Aorta (tissue), 5 donors: Measurements from ENCODE around the gene HDDC2. TPM values are rescaled to one million over a fixed set of nuclear protein-coding genes. Genes with fewer than 3 reads are reported as not detected.

Experiments used
- ATAC-seq: fragments of 200-7000 bp; cut with Tn5 transposase; one replicate; pipeline ENCODE4 v1.9.1; 2022; ENCODE audit warnings: moderate library complexity; ENCODE audit not compliant: low FRiP score
- DNase-seq, 2 donors: peaks; one replicate each; pipeline ENCODE4 v3.0.0-alpha.2; 2020
- H3K27ac ChIP-seq, 2 donors: one replicate each; pipeline ENCODE4 v1.5.1; 2013; ENCODE audit warnings: low read length in 2 of 2, mild to moderate bottlenecking in 2 of 2, moderate library complexity in 2 of 2, control low read depth in 1 of 2, inconsistent platforms in 1 of 2, low read depth in 1 of 2
- H3K27me3 ChIP-seq, 2 donors: one replicate each; pipeline ENCODE4 v1.6.1; 2013; ENCODE audit warnings: control low read depth in 1 of 2, low read length in 1 of 2, mild to moderate bottlenecking in 1 of 2, moderate library complexity in 1 of 2; ENCODE audit not compliant: insufficient read depth in 2 of 2, control insufficient read depth in 1 of 2
- H3K36me3 ChIP-seq, 2 donors: one replicate each; pipeline ENCODE4 v1.6.1; 2013; ENCODE audit warnings: control low read depth in 1 of 2, low read length in 1 of 2, mild to moderate bottlenecking in 1 of 2; ENCODE audit not compliant: insufficient read depth in 2 of 2, control insufficient read depth in 1 of 2
- H3K4me1 ChIP-seq, 2 donors: one replicate each; pipeline ENCODE4 v1.6.1; 2013; ENCODE audit warnings: low read length in 2 of 2, control low read depth in 1 of 2, mild to moderate bottlenecking in 1 of 2, moderate library complexity in 1 of 2; ENCODE audit not compliant: insufficient read depth in 2 of 2, control insufficient read depth in 1 of 2
- H3K4me3 ChIP-seq, 2 donors: one replicate each; pipeline ENCODE4 v1.5.1; 2013; ENCODE audit warnings: low read length in 2 of 2, control low read depth in 1 of 2, mild to moderate bottlenecking in 1 of 2
- H3K9me3 ChIP-seq: one replicate; pipeline ENCODE4 v1.6.1; 2013; ENCODE audit warnings: mild to moderate bottlenecking, low read length; ENCODE audit not compliant: control insufficient read depth
- WGBS, 2 donors: extraction: QIAGEN DNeasy Blood & Tissue Kit; methylation state at CpG; one replicate each; pipeline ENCODE4 v1.1.7; 2013; 5-methylcytosine and 5-hydroxymethylcytosine counted together
- intact Hi-C, 2 donors: fragments of 100-400 bp; cut with DNase I; formaldehyde crosslinking; loops; one replicate each; pipeline versions ENCODE4 v1.14.2 to v1.15.0; 2022
- polyA plus RNA-seq, 2 donors: library from polyadenylated mRNA; stranded (reverse); fragments of 200-250 nt; gene quantifications; one replicate each; pipeline ENCODE4 v1.2.3, GENCODE V29; 2013
- total RNA-seq, 2 donors: library from RNA; stranded (reverse); fragmentation: NEBNext Ultra II Directional; extraction: Animal tissue kit (Norgen Biotek cat#: 25700); gene quantifications; one replicate each; pipeline ENCODE4 v1.2.1, GENCODE V29; 2021
- donor health status: healthy with polysubstance abuse.
- donor health status: Bipolar disorder and iron deficiency.
- donor health status: DM: no; HTN: no; CAD: no.
- donor health status: DM: no; HTN: no; CAD: no.
- donor health status: DM: yes; HTN: yes; CAD: no.

Gene HDDC2
- total and polyA plus RNA-seq, 4 donors: 48.0 to 157 (median 75.3) TPM

DNA sequence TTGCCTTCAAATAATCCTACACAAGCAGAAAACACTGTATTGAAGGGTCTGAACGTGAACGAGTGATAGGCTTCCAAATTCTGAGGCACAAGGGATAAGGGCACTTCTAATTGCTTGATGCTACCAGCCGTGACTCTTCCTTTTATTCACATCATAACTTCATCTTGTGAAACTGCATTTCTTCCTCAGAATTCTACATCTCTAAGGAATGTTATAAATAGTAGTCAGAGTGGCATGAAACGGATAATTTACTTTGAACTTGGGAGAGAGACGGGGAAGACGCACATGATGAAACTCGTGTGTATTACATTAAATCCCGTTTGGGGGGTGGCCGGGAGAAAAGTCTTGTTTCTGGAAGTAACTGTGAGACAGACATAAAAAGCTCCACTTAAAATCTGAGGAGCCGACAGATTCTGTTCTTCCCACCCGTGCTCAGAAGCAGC is 754 bp downstream of the HDDC2 start:
- WGBS, 2 donors: 1% methylated on average over 11 of the region's 11 CpGs
- Histone ChIP-seq H3K27me3 (no peaks in the 10 kb centered on the region), H3K4me3 (peak overlapping the region; percentile 51 to 73), H3K36me3 (peaks cover 0 to 4% of the 10 kb centered on the region in 2 donors), H3K27ac (peak overlapping the region; percentile 61 to 92), H3K9me3 (no peaks in the 10 kb centered on the region), H3K4me1 (no peaks in the 10 kb centered on the region)
- DNase-seq: no peak
- no peak for ATAC-seq
- intact Hi-C loops: loop anchor here (5.0 to 10.0 kb wide), 3 partner anchors 104 to 426 kb away; partner anchors contain the start of gene TPD52L1 (in 1 of the 2)

DNA sequence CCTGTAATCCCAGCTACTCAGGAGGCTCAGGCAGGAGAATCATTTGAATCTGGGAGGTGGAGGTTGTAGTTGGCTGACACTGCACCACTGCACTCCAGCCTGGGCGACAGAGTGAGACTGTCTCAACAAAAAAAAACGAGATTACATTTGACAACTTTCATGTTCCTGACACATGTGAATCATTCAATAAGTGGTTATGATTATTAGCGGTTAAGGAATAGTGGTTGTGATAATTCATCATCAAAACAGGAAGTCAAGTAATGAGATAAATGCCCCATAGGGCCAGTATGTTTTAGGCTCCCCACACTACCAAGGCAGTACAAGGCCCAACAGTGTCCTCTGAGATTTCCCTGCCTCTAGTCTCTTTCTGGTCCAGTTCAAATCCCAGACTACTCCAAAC is 2.5 kb downstream of the HDDC2 start:
- 90 to 94% methylated on average over 3 of the region's 3 CpGs for WGBS, 2 donors
- Histone ChIP-seq H3K9me3 (no peaks in the 10 kb centered on the region), H3K36me3 (peaks cover 0 to 4% of the 10 kb centered on the region in 2 donors), H3K4me3 (no peak overlapping the region), H3K27me3 (no peaks in the 10 kb centered on the region), H3K4me1 (peaks cover 0 to 5% of the 10 kb centered on the region in 2 donors), H3K27ac (no peak overlapping the region)
- ATAC-seq (no peak), DNase-seq (no peak)
- intact Hi-C loops: no loop called here

DNA sequence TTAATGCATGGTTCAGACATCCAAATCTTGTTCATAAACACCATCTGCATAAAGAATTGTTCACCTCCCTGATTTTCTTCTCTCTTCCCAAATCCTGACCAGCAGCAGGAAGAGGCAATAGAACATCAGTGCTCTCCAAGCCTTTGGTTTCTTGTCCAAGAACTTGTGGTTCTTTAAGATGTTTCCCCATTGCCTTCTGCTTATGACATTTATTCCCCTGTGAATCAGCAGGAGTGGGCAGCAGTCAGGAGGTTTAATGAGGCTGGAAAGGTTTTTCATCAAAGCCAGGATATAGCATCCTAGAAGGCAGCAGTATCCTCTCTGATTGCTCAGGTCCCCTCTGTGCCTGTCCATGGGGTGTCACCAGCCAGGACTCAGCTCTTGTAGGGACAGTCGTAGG is 5.3 kb downstream of the HDDC2 start:
- WGBS, 2 donors: 82 to 85% methylated on average over 1 of the region's 1 CpG
- no peaks in the 10 kb centered on the region for H3K9me3 ChIP-seq
- H3K27ac ChIP-seq: no peak overlapping the region
- no peak for DNase-seq
- intact Hi-C loops: no loop called here
- no peak overlapping the region for H3K4me3 ChIP-seq
- ATAC-seq: no peak
- H3K27me3 ChIP-seq: no peaks in the 10 kb centered on the region
- H3K36me3 ChIP-seq: peaks cover 0 to 4% of the 10 kb centered on the region in 2 donors
- H3K4me1 ChIP-seq: peaks cover 0 to 5% of the 10 kb centered on the region in 2 donors

DNA sequence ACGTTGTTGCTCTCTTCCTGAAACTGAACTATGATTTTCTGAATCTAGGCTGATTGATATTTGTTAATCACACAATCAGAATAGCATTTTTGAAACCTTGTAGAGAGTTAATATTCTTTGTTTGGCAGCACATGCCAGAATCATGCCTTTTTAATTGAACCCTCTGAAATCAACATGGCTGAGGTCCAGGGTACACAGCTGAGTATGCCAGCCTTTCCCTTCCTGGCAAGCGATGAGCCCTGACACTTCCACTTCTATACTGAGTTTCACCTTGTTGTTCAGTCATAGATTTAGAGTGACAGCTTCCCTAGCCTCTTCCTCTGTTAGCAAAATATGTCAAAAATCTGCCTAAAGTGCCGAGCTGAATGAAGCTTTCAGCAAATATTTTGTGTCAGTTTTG is 6.8 kb downstream of the HDDC2 start:
- 22 to 26% methylated on average over 3 of the region's 3 CpGs for WGBS, 2 donors
- peaks cover 0 to 5% of the 10 kb centered on the region in 2 donors for H3K4me1 ChIP-seq
- H3K4me3 ChIP-seq: no peak overlapping the region
- peak overlapping the region in 1 of 2 donors; percentile 28 for H3K27ac ChIP-seq
- no peaks in the 10 kb centered on the region for H3K9me3 ChIP-seq
- no peak for ATAC-seq
- H3K36me3 ChIP-seq: peaks cover 0 to 4% of the 10 kb centered on the region in 2 donors
- intact Hi-C loops: loop anchor here in 1 of 2 donors (2.0 kb wide), 1 partner anchor 32 kb away; no protein-coding TSS in a partner anchor
- no peak for DNase-seq
- no peaks in the 10 kb centered on the region for H3K27me3 ChIP-seq

DNA sequence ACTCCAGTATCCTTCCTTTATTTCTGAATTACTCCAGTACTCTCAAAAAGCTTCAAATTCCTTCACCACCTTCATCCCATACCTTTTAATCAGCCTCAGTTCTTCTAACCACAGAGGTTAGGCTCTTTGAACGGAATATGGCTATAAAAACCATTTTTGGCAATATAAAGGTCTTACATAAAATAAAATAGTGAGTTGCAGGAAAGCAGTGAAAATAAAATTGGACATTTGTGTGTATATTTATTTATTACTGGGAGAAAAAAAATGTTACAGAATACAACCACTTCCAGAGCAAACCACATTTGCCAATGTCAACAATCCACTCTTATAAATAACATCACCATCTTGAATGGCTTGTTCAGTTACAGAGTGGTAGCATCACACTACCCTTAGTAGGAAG is 7.7 kb downstream of the HDDC2 start:
- Histone ChIP-seq H3K4me3 (no peak overlapping the region), H3K4me1 (peaks cover 0 to 5% of the 10 kb centered on the region in 2 donors), H3K27me3 (no peaks in the 10 kb centered on the region), H3K36me3 (peaks cover 0 to 4% of the 10 kb centered on the region in 2 donors), H3K9me3 (no peaks in the 10 kb centered on the region), H3K27ac (no peak overlapping the region)
- intact Hi-C loops: loop anchor here in 1 of 2 donors (2.0 kb wide), 1 partner anchor 31 kb away; no protein-coding TSS in a partner anchor
- WGBS, 2 donors: 26 to 27% methylated on average over 1 of the region's 1 CpG
- ATAC-seq (no peak), DNase-seq (no peak)

DNA sequence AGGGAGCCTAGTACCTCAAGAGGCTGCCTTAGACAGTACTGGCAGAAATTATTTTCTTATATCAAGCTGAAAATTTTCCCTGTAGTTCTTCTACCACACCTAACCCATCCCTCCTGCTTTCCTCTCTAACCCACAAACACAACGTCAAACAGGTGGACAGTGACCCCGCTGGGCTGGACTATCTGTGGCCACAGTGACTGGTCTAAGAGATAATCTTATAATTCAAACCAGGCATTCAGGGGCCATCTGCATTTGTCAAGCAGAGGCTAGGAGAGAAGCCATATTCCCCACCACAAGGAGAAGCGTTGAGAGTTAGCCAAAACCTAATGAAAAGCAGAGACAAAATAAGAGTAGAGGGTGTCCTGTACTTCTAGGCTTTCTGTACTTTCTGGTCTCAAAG is 8.2 kb downstream of the HDDC2 start:
- no peak for DNase-seq
- H3K27me3 ChIP-seq: no peaks in the 10 kb centered on the region
- no peak overlapping the region for H3K27ac ChIP-seq
- intact Hi-C loops: no loop called here
- no peaks in the 10 kb centered on the region for H3K9me3 ChIP-seq
- no peak for ATAC-seq
- no peak overlapping the region for H3K4me3 ChIP-seq
- WGBS, 2 donors: 92 to 94% methylated on average over 3 of the region's 3 CpGs
- H3K36me3 ChIP-seq: peaks cover 0 to 4% of the 10 kb centered on the region in 2 donors
- H3K4me1 ChIP-seq: peaks cover 0 to 5% of the 10 kb centered on the region in 2 donors

DNA sequence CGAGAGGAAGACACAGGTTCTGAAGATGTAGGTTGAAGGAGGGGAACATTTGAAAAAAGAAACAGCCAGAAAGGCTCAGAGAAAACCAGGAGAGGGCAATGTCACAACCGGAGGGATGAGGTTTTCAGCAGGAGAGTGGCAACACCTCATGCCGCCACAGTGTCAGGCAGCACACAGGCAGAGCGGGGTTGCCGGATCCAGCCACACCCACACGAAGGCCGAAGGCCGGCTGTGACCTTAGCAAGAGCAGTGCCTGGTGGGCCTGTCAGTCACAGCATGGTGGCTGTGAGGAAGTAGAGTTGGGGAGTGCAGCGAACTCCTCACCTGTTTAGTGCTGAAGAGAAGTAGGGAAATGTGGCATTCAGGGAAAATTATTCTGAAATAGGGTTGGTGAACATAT is 14.0 kb downstream of the HDDC2 start:
- no peak for DNase-seq

DNA sequence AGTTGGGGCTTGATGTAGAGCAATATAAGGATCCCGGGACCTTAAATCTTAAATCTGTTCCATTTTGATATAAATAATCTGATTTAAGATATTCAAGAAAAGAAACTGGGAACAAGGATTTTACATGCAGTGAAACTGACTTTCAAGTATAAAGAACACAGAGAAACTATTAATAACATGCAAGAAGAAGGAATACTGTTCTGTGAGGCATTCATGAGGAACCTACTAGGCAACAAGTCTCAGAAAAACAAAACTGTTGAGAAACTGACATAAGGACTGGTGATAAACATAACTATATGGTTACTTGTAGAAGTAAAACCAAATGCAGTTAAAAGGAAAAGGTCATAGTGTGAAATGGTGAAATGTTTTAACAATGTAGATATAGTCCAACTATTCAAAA is 15.8 kb downstream of the HDDC2 start:
- intact Hi-C loops: no loop called here
- no peak overlapping the region for H3K4me3 ChIP-seq
- H3K9me3 ChIP-seq: no peaks in the 10 kb centered on the region
- peaks cover 0 to 2% of the 10 kb centered on the region in 2 donors for H3K4me1 ChIP-seq
- no peaks in the 10 kb centered on the region for H3K27me3 ChIP-seq
- peaks cover 0 to 4% of the 10 kb centered on the region in 2 donors for H3K36me3 ChIP-seq
- no peak for ATAC-seq
- H3K27ac ChIP-seq: no peak overlapping the region
- no peak for DNase-seq
- WGBS, 2 donors: 98 to 100% methylated on average over 1 of the region's 1 CpG

More for the DNA sequence above, 14.0 kb downstream of the HDDC2 start:
- intact Hi-C loops: no loop called here
- no peak overlapping the region for H3K27ac ChIP-seq
- peaks cover 0 to 4% of the 10 kb centered on the region in 2 donors for H3K36me3 ChIP-seq
- no peaks in the 10 kb centered on the region for H3K9me3 ChIP-seq
- H3K27me3 ChIP-seq: no peaks in the 10 kb centered on the region
- no peak overlapping the region for H3K4me3 ChIP-seq
- ATAC-seq: no peak
- H3K4me1 ChIP-seq: peaks cover 0 to 2% of the 10 kb centered on the region in 2 donors
- 92 to 93% methylated on average over 9 of the region's 9 CpGs for WGBS, 2 donors

DNA sequence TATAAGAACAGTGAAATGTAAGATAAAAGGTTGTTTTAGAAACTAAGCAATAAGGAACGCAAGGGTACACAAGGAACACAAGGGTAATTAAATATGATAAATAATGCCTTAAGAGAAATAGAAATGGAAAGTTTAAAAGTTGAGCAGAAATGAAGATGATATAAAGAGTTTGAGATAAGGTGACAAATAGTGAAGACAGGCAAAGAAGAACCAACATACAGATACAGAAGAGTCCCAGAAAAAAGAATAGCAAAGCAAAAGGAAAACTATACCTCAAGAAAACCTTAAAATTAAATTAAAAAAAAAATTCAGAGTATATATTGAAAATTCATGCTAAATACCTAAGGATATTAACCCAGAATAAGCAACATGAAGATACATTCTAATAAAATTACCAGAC is 16.4 kb downstream of the HDDC2 start:
- peaks cover 0 to 4% of the 10 kb centered on the region in 2 donors for H3K36me3 ChIP-seq
- no peak overlapping the region for H3K4me3 ChIP-seq
- H3K27ac ChIP-seq: no peak overlapping the region
- ATAC-seq: no peak
- 96 to 99% methylated on average over 1 of the region's 1 CpG for WGBS, 2 donors
- intact Hi-C loops: no loop called here
- DNase-seq: no peak
- H3K4me1 ChIP-seq: peaks cover 0 to 2% of the 10 kb centered on the region in 2 donors
- no peaks in the 10 kb centered on the region for H3K27me3 ChIP-seq
- no peaks in the 10 kb centered on the region for H3K9me3 ChIP-seq
